Measurements from ENCODE around the gene LARGE2. TPM values are rescaled to one million over a fixed set of nuclear protein-coding genes. Genes with fewer than 3 reads are reported as not detected.
"Not testable (repeated sequence)": the region's sequence is repeated elsewhere in the genome, so short reads cannot be mapped to it uniquely, and the experiment has no call there.

LARGE2 gene
- total RNA-seq, 4 donors from 2014 or later, result 0.55 to 1.3 (median 0.60) TPM; not detected in 1

DNA sequence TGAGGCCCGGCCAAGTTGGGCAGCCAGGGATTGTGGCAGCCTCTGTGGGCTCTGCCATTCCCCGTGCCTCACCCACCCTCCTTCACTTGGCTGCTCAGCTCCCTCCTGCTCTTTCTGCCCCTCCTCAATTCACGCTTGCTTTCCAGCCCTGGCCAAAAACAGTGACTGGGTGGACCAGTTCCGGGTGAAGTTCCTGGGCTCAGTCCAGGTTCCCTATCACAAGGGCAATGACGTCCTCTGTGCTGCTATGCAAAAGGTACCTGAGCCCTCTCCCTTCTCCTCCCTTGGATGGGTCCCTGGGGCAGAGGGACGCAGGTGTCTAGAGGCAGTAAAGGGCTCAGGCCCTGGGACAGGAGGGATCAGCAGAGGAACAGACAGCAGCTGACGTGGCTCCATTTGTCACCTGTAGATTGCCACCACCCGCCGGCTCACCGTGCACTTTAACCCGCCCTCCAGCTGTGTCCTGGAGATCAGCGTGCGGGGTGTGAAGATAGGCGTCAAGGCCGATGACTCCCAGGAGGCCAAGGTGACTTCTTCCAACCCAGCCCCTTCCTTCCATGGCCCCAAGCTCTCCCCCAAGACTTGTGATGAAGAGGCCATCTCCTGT is 18.0 kb upstream of the LARGE2 start:
- no peak for DNase-seq
- H3K4me1 ChIP-seq, result peaks cover 3 to 23% (median 13%) of the 10 kb centered on the region in 4 donors
- intact Hi-C loops (cut with DNase I; ENCODE audit: low total_unique reads) (no loop called here), in situ Hi-C loops (cut with MboI; ENCODE audit: low pct_ligation_motif_present in 1 of 4, low pct_unique_long_range_greater_than_20kb in 1 of 4, low sequenced_read_pairs in 3 of 4) (no loop called here)
- peaks cover 16% of the 10 kb centered on the region for H3K27me3 ChIP-seq
- 63% methylated on average over 15 of the region's 15 CpGs; no CpG with 5 or more reads in 1 of the 2 donors for WGBS, 2 donors (ENCODE audit: low coverage in 1 of 2)
- H3K27ac ChIP-seq, result no peak overlapping the region
- no peaks in the 10 kb centered on the region for H3K36me3 ChIP-seq
- no peak overlapping the region for H3K4me3 ChIP-seq
- no peaks in the 10 kb centered on the region for H3K9me3 ChIP-seq
- TF ChIP-seq, protein P1, sequence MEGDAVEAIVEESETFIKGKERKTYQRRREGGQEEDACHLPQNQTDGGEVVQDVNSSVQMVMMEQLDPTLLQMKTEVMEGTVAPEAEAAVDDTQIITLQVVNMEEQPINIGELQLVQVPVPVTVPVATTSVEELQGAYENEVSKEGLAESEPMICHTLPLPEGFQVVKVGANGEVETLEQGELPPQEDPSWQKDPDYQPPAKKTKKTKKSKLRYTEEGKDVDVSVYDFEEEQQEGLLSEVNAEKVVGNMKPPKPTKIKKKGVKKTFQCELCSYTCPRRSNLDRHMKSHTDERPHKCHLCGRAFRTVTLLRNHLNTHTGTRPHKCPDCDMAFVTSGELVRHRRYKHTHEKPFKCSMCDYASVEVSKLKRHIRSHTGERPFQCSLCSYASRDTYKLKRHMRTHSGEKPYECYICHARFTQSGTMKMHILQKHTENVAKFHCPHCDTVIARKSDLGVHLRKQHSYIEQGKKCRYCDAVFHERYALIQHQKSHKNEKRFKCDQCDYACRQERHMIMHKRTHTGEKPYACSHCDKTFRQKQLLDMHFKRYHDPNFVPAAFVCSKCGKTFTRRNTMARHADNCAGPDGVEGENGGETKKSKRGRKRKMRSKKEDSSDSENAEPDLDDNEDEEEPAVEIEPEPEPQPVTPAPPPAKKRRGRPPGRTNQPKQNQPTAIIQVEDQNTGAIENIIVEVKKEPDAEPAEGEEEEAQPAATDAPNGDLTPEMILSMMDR (IDR thresholded peaks at IDR 0.05), result no peak
- no peak for TF ChIP-seq POLR2A (IDR thresholded peaks at IDR 0.05)

DNA sequence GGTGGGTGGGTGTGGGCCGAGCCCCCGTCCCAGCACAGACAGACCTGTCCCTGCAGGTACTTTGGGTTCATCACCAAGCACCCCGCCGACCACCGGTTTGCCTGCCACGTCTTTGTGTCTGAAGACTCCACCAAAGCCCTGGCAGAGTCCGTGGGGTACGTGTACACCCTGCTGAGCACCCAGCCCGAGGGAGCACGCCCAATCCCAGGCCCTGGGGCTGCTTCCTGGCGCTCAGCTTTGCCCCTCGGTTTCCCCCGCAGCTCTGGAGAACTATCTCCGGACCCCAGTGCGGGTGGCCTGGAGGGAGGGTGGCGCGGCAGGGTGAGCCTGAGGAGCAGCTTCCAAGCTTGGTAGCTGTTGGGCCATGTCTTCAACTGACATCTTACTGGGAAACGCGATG is 17.4 kb upstream of the LARGE2 start:
- Histone ChIP-seq H3K4me3 (no peak overlapping the region), H3K9me3 (no peaks in the 10 kb centered on the region), H3K36me3 (no peaks in the 10 kb centered on the region), H3K4me1 (peaks cover 3 to 19% (median 9%) of the 10 kb centered on the region in 4 donors), H3K27me3 (peaks cover 11% of the 10 kb centered on the region), H3K27ac (no peak overlapping the region)
- in situ Hi-C loops (cut with MboI; ENCODE audit: low pct_ligation_motif_present in 1 of 4, low pct_unique_long_range_greater_than_20kb in 1 of 4, low sequenced_read_pairs in 3 of 4), result no loop called here
- intact Hi-C loops (cut with DNase I; ENCODE audit: low total_unique reads), result no loop called here
- no peak for TF ChIP-seq POLR2A (IDR thresholded peaks at IDR 0.05)
- no peak for TF ChIP-seq POLR2AphosphoS5 (IDR thresholded peaks at IDR 0.05)
- TF ChIP-seq, protein P1 (IDR thresholded peaks at IDR 0.05), result no peak
- TF ChIP-seq EP300 (IDR thresholded peaks at IDR 0.05; ENCODE audit: low read depth), result no peak
- no peak for DNase-seq
- 97 to 100% methylated on average over 3 to 19 of the region's 19 CpGs for WGBS, 2 donors (ENCODE audit: low coverage in 1 of 2)

DNA sequence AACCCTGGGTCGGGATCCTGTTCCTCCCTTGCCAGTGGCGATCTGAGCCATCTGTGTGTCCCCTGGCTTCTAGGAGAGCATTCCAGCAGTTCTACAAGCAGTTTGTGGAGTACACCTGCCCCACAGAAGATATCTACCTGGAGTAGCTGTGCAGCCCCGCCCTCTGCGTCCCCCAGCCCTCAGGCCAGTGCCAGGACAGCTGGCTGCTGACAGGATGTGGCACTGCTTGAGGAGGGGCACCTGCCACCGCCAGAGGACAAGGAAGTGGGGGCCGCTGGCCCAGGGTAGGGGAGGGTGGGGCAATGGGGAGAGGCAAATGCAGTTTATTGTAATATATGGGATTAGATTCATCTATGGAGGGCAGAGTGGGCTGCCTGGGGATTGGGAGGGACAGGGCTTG is 16.9 kb upstream of the LARGE2 start:
- H3K27ac ChIP-seq; H3K27me3 ChIP-seq; H3K9me3 ChIP-seq; in situ Hi-C loops (cut with MboI; ENCODE audit: low pct_ligation_motif_present in 1 of 4, low pct_unique_long_range_greater_than_20kb in 1 of 4, low sequenced_read_pairs in 3 of 4); DNase-seq; H3K4me3 ChIP-seq; intact Hi-C loops (cut with DNase I; ENCODE audit: low total_unique reads); H3K36me3 ChIP-seq: not testable (repeated sequence)
- peaks cover under 1 to 15% (median 6%) of the 10 kb centered on the region in 4 donors for H3K4me1 ChIP-seq
- WGBS, 2 donors (ENCODE audit: low coverage in 1 of 2), result 52% methylated on average over 6 of the region's 6 CpGs; no CpG with 5 or more reads in 1 of the 2 donors

DNA sequence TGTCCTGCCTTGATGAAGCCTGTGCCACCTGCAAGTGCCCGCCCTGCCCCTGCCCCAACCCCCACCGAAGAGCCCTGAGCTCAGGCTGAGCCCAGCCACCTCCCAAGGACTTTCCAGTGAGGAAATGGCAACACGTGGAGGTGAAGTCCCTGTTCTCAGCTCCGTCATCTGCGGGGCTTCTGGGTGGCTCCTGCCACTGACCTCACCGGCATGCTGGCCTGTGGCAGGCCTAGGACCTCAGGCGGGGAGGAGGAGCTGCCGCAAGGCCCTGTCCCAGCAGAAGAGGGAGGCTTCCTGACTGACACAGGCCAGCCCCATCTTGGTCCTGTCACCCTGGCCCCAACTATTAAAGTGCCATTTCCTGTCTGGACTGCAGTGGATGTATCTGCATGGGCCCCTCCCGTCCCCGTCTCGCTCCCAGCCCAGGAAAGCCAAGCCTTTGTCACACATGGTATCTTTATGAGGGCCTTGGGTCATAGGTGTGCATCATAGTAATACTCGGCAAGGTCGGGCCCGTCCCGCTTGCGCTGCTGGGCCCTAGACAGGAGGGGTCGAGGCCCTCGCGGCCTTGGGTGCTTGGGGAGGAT is 16.3 kb upstream of the LARGE2 start:
- peaks cover under 1% of the 10 kb centered on the region for H3K27me3 ChIP-seq
- H3K4me3 ChIP-seq, result no peak overlapping the region
- in situ Hi-C loops (cut with MboI; ENCODE audit: low pct_ligation_motif_present in 1 of 4, low pct_unique_long_range_greater_than_20kb in 1 of 4, low sequenced_read_pairs in 3 of 4) (no loop called here), intact Hi-C loops (cut with DNase I; ENCODE audit: low total_unique reads) (no loop called here)
- WGBS, 2 donors (ENCODE audit: low coverage in 1 of 2), result 43% methylated on average over 16 of the region's 19 CpGs; no CpG with 5 or more reads in 1 of the 2 donors
- peaks cover 0 to 1% (median 0%) of the 10 kb centered on the region in 4 donors for H3K36me3 ChIP-seq
- DNase-seq, result peak; percentile 41
- H3K4me1 ChIP-seq, result peaks cover 0 to 9% (median 2%) of the 10 kb centered on the region in 4 donors
- no peaks in the 10 kb centered on the region for H3K9me3 ChIP-seq
- no peak overlapping the region for H3K27ac ChIP-seq
- TF ChIP-seq POLR2AphosphoS5 (IDR thresholded peaks at IDR 0.05), result peak in 1 of 3 donors; percentile 32
- TF ChIP-seq, protein P1 (IDR thresholded peaks at IDR 0.05), result no peak

Data from transverse colon (tissue), 4 donors.